Measurements from ENCODE around the gene SLAMF7.

SLAMF7 gene

DNA sequence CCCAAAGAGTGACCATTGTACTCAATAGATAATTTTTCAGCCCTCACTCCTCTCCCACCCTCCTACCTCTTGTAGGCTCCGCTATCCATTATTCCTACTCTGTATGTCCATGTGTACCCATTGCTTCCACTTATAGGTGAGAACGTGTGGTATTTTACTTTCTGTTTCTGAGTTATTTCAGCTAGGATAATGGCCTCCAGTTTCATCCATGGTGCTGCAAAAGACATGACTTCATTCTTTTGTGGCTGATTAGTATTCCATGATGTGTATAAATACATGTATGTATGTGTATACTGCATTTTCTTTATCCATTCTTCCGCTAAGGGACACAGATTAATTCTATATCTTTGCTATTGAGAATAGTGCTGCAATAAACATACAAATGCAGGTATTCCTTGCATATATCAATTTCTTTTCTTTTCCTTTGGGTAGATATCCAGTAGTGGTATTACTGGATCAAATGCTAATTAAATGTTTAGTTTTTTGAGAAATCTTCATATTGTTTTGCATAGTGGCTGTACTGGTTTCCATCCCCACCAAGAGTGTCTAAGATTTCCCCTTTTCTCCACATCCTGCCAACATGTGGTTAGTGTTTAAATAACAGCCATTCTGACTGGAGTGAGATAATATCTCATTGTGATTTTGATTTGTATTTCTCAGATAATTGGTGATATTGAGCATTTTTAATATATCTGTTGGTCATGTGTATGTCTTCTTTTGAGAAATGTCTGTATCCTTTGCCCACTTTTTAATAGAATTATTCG is 61.8 kb downstream of the SLAMF7 start:
- no peak for DNase-seq (ENCODE audit: low read depth in 2 of 2)

DNA sequence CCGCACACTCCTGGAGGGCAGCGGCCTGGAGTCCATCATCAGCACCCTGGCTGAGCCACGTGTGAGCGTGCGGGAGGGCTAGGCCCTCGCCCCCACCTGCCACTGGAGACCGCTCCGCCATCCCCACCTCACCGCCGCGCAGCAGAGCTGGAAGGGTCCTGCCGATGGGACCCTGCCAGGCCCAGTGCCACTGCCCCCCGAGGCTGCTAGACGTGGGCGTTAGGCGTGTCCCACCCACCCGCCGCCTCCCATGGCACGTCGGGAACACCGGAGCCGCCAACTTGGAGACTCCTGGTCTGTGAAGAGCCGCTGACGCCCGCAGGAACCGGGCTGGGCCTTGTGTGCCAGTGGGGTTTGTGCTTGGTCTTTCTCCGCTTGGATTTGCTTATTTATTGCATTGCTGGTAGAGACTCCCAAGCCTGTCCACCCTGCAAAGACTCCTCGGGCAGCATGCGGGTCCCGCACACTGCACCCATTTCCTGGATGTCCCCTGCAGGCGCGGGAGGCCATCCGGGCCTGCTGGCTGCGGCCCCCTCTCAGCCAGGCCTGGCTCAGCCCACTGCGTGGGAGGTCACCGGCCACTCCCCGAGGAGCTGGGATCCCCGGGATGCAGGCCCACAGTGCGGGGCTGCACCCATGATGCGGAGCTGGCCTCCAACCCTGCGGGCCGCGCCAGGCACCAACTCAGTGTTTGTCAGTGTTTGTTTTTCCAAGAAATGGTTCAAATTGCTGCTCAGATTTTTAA is 63.0 kb downstream of the SLAMF7 start:
- DNase-seq (ENCODE audit: low read depth in 2 of 2) = no peak

Data from stimulated activated CD8-positive, alpha-beta memory T cell treated with anti-CD3 and anti-CD28 coated beads, Interleukin-2, amount 100 ng/mL, for 48 hours (primary cell).